HG02678 (cell line): ENCODE data around the gene GNG2.

Experiments
- ATAC-seq: cut with Tn5 transposase; IDR thresholded peaks from one replicate; pipeline ENCODE4 v1.9.1; 2021; ENCODE audit warnings: mild to moderate bottlenecking, moderate library complexity; ENCODE audit not compliant: unreplicated experiment

The GNG2 gene

DNA sequence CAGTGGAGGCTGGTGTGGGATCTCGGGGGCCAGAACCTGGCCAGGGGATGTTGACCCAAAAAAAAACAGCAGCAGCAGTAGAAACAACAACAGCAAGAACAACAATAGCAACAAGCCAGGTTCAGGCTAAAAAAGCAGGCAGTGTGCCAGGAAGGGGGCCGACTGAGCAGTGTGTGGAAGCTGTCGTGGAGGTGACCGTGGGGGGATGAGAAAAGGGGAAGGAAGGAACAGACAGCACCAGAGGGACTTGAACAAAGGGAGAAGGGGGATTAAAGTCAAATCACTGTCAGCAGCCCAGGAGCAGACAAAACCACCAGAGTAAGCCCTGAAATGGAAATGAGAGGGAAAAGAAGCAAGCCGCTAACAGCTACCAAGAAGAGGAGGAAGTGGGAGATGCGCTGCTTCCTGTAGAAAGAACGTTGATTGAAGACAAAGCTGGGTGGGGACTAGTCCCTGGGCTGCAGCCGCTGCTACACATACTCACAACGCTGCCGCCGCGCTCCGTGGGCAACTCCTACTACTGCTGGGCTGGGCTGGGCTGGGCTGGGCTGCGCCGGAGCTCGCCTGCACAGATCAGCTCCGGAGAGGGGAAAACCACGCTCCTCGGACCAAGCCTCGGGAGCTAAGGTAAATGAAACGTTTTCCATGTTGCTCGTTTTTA lies at the start of gene GNG2:
GNG2 (plus strand) TSS at position 449 of the 661 bp plus-strand sequence. CDS start 90,067 bp downstream, outside the sequence.
- peak; percentile 93 for ATAC-seq

DNA sequence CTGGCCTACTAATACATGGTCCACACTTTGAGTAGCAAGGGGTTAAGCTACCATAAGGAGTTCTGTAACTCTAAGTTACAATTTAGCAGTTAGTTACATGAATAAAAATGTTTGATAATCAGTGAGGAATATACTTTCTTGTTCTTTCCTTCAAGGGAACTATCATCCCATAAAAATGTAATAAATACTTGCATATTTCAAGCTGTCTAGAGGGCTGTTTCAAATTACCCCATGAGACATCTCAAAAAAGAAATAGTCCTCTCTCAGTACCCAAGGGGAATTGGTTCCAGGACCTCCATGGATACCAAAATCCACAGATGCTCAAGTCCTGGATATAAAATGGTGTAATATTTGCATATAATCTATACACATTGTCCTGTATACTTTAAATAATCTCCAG lies 48.7 kb upstream of the GNG2 start:
- ATAC-seq = no peak

DNA sequence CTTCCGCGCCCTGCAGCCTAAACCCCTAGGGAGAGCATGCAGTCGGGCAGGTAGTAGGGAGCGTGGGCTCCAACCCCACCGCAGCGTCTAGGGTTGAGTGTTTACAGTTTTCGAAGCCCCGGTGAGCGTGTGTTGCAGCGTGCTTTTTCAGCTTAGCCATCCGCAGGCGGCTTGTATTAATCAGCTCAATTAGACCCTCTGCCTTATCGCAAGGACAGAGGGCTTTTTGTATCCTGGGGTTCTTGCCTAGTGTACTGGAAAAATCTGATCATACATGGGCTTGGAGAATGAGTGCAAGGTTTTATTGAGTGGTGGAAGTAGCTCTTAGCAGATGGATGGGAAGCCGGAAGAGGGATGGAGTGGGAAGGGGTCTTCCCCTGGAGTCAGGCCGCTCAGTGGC lies 44.4 kb upstream of the GNG2 start:
- ATAC-seq = no peak

GRCh38 chr14:51817326-51817725 lies 43.1 kb upstream of the GNG2 start:
- no peak for ATAC-seq

DNA sequence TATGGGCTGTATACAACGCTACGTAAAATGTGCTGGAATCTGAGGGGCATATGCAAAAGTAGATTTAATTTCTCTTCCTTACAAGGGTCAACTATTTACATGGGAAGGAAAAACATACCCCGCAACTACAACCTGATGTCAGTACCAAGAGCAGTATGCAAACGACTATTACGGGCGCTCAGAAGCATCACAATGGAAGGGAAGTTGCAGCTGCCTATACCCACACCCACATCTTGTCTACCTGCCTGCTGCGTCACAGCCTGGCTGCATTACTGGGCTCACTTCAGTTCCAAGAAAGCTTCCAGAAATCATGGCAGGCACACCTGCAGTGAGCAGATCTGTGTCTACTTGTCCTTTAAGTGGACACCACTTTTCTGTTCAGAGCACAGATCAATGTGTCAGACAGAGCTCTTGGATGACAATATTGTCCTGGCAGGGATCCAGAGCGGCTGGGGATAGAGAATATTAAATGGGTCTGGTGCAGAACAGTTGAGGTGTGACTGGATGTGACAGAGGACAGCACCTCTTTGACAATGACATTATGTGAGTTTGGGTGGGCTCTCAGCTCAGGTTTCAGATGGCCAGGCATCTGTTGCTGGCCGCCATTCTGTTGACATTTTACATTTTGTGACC lies 41.5 kb upstream of the GNG2 start:
- no peak for ATAC-seq

DNA sequence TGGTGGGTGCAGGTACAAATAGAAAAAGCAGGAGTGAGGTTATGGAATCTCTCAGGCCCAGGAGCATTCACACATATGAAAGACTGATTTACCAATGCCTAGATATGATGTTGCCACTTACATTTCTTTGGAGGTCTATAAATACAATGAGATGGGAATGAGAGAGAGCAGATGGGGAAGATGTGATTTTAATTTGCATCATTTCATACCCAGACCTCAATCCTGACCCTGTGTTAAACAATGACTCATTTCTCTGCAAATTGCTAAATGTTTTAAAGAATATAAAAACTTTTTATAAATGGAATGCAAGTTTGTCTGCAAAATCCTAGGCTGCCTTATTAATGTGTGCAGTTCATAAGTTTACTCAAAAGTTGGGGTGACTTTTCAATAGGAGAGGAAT lies 38.6 kb upstream of the GNG2 start:
- no peak for ATAC-seq

DNA sequence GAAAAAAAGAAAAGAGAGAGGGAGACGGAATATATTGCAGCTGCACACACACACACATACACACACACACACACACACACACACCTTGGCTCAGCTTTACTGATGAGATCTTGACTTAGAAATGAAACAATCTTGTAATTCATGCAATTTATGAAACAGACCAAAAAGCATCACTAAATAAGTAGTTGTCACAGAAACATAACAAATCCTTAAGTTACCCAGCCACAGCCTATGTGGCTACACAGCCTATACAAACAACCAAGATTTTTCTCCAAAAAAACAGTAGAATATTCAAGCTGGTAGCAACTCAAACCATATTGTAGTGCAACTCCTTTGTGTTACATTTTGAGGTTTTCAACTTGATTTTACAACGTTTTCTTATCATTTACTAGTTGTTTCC lies 37.9 kb upstream of the GNG2 start:
- ATAC-seq = no peak

- no peak for ATAC-seq
Measured at GRCh38 chr14:51823706-51824105, 36.7 kb upstream of the GNG2 start.

DNA sequence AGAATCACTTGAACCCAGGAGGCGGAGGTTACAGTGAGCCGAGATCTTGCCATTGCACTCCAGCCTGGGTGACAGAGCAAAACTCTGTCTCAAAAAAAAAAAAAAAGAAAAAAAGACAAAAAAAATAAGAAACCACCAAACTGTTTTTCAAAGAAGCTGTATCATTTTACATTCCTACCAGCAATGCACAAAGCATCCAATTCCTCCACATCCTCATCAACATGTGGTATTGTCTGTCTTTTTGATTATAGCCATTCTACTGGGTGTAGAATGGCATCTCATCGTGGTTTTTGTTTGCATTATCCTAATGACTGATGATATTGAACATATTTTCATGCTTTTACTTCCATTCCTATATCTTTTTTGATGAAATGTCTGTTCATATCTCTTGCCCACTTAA lies 36.2 kb upstream of the GNG2 start:
- ATAC-seq = no peak

DNA sequence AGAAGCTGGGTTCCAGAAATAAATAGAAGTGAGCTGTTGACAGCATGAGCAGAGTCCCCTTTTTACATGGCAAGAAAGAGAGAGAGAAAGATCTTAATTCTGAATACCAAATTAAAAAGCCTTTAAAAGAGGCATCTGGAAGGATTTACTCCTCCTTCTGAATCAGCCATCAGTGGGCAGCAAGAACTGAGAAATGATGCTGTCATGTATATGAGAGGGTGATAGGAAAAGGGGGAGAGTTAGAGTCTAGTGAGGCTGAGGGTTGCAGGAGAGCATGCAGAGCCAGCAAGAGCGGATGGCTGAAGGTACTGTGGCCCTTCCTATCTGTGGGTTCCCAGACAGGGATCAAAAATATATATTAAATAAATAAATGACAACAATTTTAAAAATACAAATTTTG lies 34.5 kb upstream of the GNG2 start:
- ATAC-seq = no peak

GRCh38 chr14:51828017-51828797 lies 32.2 kb upstream of the GNG2 start:
- ATAC-seq = peak; percentile 95

DNA sequence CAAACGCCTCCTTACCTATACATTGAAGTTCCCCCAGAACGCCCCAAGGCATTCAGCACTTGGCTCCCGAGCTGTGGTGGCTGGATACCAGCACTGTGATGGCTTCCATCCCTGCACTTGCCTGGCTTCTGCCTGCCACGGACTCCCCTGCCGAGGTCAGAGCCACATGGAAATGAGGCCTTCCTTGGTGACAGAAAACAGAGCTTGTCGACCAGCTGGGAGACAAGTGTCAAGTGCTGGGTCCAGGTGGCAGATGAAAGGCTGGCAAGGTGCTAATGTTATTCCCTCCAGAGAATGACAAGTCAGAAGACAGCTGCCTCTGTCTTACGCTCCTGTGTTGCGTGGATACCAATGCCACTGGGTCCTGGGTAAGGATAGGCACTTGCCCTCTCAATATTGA lies 26.2 kb upstream of the GNG2 start:
- no peak for ATAC-seq

DNA sequence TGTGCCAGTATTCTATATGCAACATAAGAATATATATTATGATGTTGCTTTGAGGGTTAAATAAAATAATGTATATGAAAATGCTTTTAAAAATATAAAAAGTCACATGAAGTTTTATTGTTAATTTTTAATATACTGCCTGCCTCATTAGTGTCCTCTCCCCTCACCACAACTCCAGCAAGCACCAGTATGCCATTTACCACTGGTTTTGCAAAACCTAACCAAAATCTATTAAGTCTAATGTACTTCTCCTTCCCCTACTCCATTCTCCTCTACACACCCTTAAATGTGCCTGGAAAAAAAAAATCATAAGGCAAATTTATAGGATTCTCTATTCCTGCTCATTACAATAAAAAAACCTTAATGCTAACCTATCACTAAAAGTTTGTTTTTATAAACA lies 24.0 kb upstream of the GNG2 start:
- ATAC-seq = no peak

- peak; percentile 30 for ATAC-seq
Measured at GRCh38 chr14:51844081-51844881, 16.1 kb upstream of the GNG2 start.

DNA sequence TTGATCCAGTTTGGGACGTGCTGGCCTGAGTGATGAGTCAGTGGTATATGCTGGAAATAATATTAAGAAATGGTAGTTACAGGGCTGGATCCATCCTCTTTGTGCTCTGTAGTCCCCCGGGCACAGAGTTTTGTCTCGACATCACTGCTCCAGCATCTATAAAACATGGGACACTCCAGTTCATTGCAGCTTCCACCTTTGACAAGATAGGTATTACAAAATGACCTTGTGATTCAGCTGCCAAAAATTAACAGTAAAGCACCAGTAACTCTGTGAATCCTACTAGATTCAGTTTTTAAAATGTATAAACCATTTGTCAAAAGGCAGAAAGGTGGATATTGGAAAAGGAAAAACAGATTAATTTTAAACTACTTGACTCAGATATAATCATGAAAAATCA lies 14.6 kb upstream of the GNG2 start:
- ATAC-seq = no peak

DNA sequence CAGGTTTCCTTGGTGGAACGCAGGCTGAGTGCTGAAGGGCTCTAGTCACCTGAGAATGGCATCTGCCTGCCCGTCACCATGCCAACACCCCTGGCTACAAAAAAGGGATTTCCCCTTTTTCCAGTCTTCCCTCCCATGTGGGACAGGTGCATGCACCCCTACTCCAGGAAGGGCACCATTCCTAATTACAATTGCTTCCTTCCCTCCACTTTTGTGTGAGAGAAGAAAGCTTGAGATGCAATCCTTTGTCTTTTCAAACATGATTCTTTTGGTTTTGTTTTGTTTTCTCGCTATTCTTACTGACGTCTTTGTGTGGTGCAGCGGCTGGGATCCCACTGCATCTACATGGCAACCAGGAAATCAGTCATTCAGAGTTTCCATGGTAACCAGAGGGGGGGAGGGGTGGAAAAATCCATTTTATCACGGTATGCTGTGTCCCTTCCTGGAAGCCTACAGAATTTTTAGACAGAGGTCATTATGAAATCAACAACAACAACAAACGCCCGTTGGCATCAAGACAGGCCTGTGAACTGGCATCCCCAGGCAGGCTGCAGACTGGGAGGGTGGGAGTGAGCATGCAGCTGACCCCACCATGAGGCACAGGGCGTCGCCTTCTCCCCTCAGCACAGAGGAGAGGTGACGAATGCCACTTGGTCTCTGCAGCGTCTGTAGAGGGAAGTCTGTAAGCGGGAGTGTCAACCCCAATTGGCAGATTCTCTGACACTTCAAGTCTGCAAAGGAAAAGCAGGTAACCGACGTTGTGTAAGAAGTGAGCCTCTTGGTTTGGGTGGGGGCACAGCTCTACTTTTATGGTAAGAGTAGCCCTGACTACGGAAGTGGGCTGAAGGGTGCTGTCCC lies 13.6 kb upstream of the GNG2 start:
- peak; percentile 78 for ATAC-seq

DNA sequence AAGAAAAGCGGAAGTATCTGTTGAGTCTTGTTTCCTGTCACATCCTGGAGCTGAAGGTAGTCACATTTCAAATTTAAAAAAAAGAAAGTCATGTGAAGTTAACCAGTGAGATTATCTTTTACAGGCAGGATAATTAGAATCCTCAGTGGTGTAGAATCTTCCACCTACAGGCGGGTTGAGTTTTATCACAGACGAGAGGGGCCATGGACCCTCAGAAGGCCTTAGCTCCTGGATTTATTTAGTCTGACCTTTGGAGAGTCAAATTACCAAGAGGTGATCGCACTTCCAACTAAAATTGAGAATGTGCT lies 13.0 kb upstream of the GNG2 start:
- ATAC-seq = no peak

GRCh38 chr14:51848120-51848519 lies 12.3 kb upstream of the GNG2 start:
- no peak for ATAC-seq

DNA sequence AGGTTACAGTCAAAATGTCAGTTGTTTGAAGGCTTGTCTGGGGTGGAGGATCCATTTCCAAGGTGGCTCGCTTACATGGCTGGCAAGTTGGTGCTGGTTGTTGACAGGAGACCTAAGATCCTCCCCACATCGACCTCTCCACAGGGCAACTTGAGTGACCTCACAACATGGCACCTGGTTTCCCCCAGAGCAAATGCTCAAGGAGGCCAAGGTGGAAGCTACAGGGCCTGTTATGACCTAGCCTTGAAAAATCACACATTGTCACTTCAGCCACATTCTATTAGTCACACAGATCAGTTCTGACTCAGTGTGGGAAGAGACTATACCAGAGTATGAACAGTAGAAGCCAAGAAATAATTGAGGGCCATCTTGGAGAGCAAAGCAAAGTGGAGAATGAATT lies 11.3 kb upstream of the GNG2 start:
- no peak for ATAC-seq

DNA sequence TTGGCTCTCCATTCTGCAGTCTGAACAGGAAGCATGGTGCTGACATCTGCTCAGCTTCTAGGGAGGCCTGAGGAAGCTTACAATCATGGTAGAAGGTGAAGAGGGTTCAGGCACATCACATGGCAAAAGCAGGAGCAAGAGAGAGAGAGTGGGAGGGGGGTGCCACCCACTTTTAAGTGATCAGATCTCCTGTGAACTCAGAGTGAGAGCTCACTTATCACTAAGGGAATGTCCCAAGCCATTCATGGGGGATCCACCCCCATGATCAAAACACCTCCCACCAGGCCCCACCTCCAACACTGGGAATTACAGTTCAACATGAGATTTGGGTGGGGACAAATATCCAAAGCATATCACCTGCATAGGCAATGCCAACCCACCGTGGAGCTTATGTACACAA lies 9.8 kb upstream of the GNG2 start:
- no peak for ATAC-seq

DNA sequence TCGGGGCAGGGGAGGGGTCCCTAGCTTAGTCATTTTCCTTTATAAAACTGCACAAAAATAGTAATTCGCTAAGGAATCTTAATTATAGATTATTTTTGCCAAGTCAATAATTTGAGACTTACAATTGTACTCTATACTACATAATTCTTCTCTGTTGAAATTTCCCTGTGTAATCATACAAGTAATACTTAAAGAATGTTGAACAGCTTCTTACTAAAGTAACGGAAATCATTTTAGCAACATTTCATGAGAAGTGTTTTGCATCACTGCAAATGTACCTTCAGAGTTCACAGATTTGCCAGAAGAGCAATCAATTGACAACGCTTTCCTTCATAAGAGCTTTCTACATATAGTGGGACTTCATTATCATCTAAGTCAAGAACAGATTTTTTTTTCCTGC lies 7.9 kb upstream of the GNG2 start:
- ATAC-seq = no peak
